Activated CD4-positive, alpha-beta T cell treated with anti-CD3 and anti-CD28 coated beads, Interleukin-2, amount 10 ng/mL, durations not matched to agents 24 days and 14 days (primary cell): ENCODE measurements around the gene ITGA7. TPM values are rescaled to one million over a fixed set of nuclear protein-coding genes. Genes with fewer than 3 reads are reported as not detected.

Experiments used
- DNase-seq: peaks from one replicate; pipeline ENCODE4 v3.0.0; 2022
- H3K27ac Mint-ChIP-seq: one replicate; pipeline ENCODE4 v1.8.0; 2022; ENCODE audit warnings: mild to moderate bottlenecking, mixed read lengths
- H3K27me3 Mint-ChIP-seq: one replicate; pipeline ENCODE4 v1.8.0; 2022; ENCODE audit warnings: mixed read lengths
- H3K36me3 Mint-ChIP-seq: one replicate; pipeline ENCODE4 v1.8.0; 2022; ENCODE audit warnings: low read depth, mild to moderate bottlenecking, mixed read lengths
- H3K4me1 Mint-ChIP-seq: one replicate; pipeline ENCODE4 v1.8.0; 2021; ENCODE audit warnings: mixed read lengths
- H3K4me3 Mint-ChIP-seq: one replicate; pipeline ENCODE4 v1.8.0; 2022; ENCODE audit warnings: mild to moderate bottlenecking, moderate library complexity, mixed read lengths
- H3K9me3 Mint-ChIP-seq: one replicate; pipeline ENCODE4 v1.8.0; 2021; ENCODE audit warnings: mixed read lengths
- intact Hi-C: fragments of 100-400 bp; cut with micrococcal nuclease; formaldehyde crosslinking; loops from one replicate; pipeline ENCODE4 v1.15.1; 2023
- total RNA-seq: library from RNA; stranded (reverse); gene quantifications from 2 replicates; pipeline ENCODE4 v1.2.3, GENCODE V29; 2022

ITGA7 gene
- total RNA-seq, 1 donor from 2014 or later, result 0.65 TPM

- H3K27ac Mint-ChIP-seq, result no peak overlapping the region
- intact Hi-C loops, result no loop called here
- H3K36me3 Mint-ChIP-seq, result peaks cover 8% of the 10 kb centered on the region
- DNase-seq, result no peak
- peaks cover 27% of the 10 kb centered on the region for H3K4me1 Mint-ChIP-seq
- H3K27me3 Mint-ChIP-seq, result no peaks in the 10 kb centered on the region
- no peak overlapping the region for H3K4me3 Mint-ChIP-seq
- H3K9me3 Mint-ChIP-seq, result no peaks in the 10 kb centered on the region
These were observed 11.7 kb upstream of the ITGA7 start for GRCh38 chr12:55719371-55719770.

- H3K36me3 Mint-ChIP-seq, result peaks cover 8% of the 10 kb centered on the region
- H3K9me3 Mint-ChIP-seq, result no peaks in the 10 kb centered on the region
- H3K27ac Mint-ChIP-seq, result peak overlapping the region; percentile 29
- H3K27me3 Mint-ChIP-seq, result no peaks in the 10 kb centered on the region
- no peak for DNase-seq
- H3K4me3 Mint-ChIP-seq, result no peak overlapping the region
- intact Hi-C loops, result no loop called here
- H3K4me1 Mint-ChIP-seq, result peaks cover 27% of the 10 kb centered on the region
These were observed 11.0 kb upstream of the ITGA7 start for GRCh38 chr12:55718624-55719275.

GRCh38 chr12:55718015-55718414, 10.3 kb upstream of the ITGA7 start:
- intact Hi-C loops, result no loop called here
- DNase-seq, result no peak
- H3K27ac Mint-ChIP-seq, result no peak overlapping the region

GRCh38 chr12:55717011-55718007, 9.6 kb upstream of the ITGA7 start:
- intact Hi-C loops, result no loop called here
- H3K36me3 Mint-ChIP-seq, result peaks cover 6% of the 10 kb centered on the region
- H3K27ac Mint-ChIP-seq, result peak overlapping the region; percentile 98
- H3K27me3 Mint-ChIP-seq, result peaks cover 8% of the 10 kb centered on the region
- H3K9me3 Mint-ChIP-seq, result no peaks in the 10 kb centered on the region
- peak overlapping the region; percentile 98 for H3K4me3 Mint-ChIP-seq
- H3K4me1 Mint-ChIP-seq, result peaks cover 27% of the 10 kb centered on the region
- DNase-seq, result no peak

More at GRCh38 chr12:55718015-55718414, 10.3 kb upstream of the ITGA7 start:
- Mint-ChIP-seq H3K4me3 (peak overlapping the region; percentile 98), H3K27me3 (peaks cover 4% of the 10 kb centered on the region), H3K4me1 (peaks cover 27% of the 10 kb centered on the region), H3K9me3 (no peaks in the 10 kb centered on the region), H3K36me3 (peaks cover 6% of the 10 kb centered on the region)

GRCh38 chr12:55716582-55716957, 8.9 kb upstream of the ITGA7 start:
- Mint-ChIP-seq H3K4me3 (peak overlapping the region; percentile 98), H3K27me3 (peaks cover 14% of the 10 kb centered on the region), H3K4me1 (peaks cover 27% of the 10 kb centered on the region), H3K9me3 (no peaks in the 10 kb centered on the region), H3K36me3 (peaks cover 4% of the 10 kb centered on the region), H3K27ac (peak overlapping the region; percentile 98)
- intact Hi-C loops, result loop anchor here (1.0 kb wide), 4 partner anchors 9 to 388 kb away; partner anchors contain the start of genes CD63, ITGA7, PA2G4 and PYM1
- DNase-seq, result no peak

GRCh38 chr12:55715833-55716581, 8.3 kb upstream of the ITGA7 start, which contains the start of gene BLOC1S1:
TSS of gene BLOC1S1 (plus strand) at chr12:55716046. CDS start at chr12:55716052, 6 bp downstream.
- no peaks in the 10 kb centered on the region for H3K9me3 Mint-ChIP-seq
- H3K36me3 Mint-ChIP-seq, result peaks cover 4% of the 10 kb centered on the region
- peak within 1 kb of the TSS; percentile 98 for H3K4me3 Mint-ChIP-seq
- H3K27me3 Mint-ChIP-seq, result peaks cover 15% of the 10 kb centered on the region
- H3K27ac Mint-ChIP-seq, result peak within 1 kb of the TSS; percentile 98
- peak; percentile 98 for DNase-seq
- peaks cover 27% of the 10 kb centered on the region for H3K4me1 Mint-ChIP-seq
- intact Hi-C loops, result loop anchor here (1.0 kb wide), 4 partner anchors 9 to 388 kb away; partner anchors contain the start of genes CD63, ITGA7, PA2G4 and PYM1

GRCh38 chr12:55715169-55715764, 7.6 kb upstream of the ITGA7 start:
- intact Hi-C loops, result no loop called here
- Mint-ChIP-seq H3K4me1 (peaks cover 27% of the 10 kb centered on the region), H3K36me3 (peaks cover 4% of the 10 kb centered on the region), H3K4me3 (peak overlapping the region; percentile 98), H3K27ac (peak overlapping the region; percentile 98), H3K9me3 (no peaks in the 10 kb centered on the region), H3K27me3 (peaks cover 20% of the 10 kb centered on the region)
- no peak for DNase-seq

- H3K4me1 Mint-ChIP-seq, result peaks cover 31% of the 10 kb centered on the region
These were observed 6.0 kb upstream of the ITGA7 start for GRCh38 chr12:55713721-55714120.

GRCh38 chr12:55712700-55713415, 5.2 kb upstream of the ITGA7 start:
- H3K4me3 Mint-ChIP-seq, result no peak overlapping the region
- peaks cover 2% of the 10 kb centered on the region for H3K36me3 Mint-ChIP-seq
- H3K9me3 Mint-ChIP-seq, result no peaks in the 10 kb centered on the region
- peaks cover 41% of the 10 kb centered on the region for H3K27me3 Mint-ChIP-seq
- DNase-seq, result no peak
- intact Hi-C loops, result no loop called here
- no peak overlapping the region for H3K27ac Mint-ChIP-seq
- peaks cover 33% of the 10 kb centered on the region for H3K4me1 Mint-ChIP-seq

More at GRCh38 chr12:55713721-55714120, 6.0 kb upstream of the ITGA7 start:
- Mint-ChIP-seq H3K27ac (no peak overlapping the region), H3K27me3 (peaks cover 34% of the 10 kb centered on the region), H3K4me3 (no peak overlapping the region), H3K9me3 (no peaks in the 10 kb centered on the region), H3K36me3 (peaks cover 2% of the 10 kb centered on the region)
- DNase-seq, result no peak
- intact Hi-C loops, result no loop called here

GRCh38 chr12:55711786-55712553, 4.3 kb upstream of the ITGA7 start:
- peaks cover 45% of the 10 kb centered on the region for H3K27me3 Mint-ChIP-seq
- H3K9me3 Mint-ChIP-seq, result no peaks in the 10 kb centered on the region
- no peak for DNase-seq
- intact Hi-C loops, result no loop called here
- H3K4me3 Mint-ChIP-seq, result no peak overlapping the region
- peaks cover 24% of the 10 kb centered on the region for H3K4me1 Mint-ChIP-seq
- H3K36me3 Mint-ChIP-seq, result peaks cover 2% of the 10 kb centered on the region
- H3K27ac Mint-ChIP-seq, result no peak overlapping the region

- H3K4me1 Mint-ChIP-seq, result peaks cover 13% of the 10 kb centered on the region
- no peak overlapping the region for H3K27ac Mint-ChIP-seq
- DNase-seq, result no peak
- intact Hi-C loops, result no loop called here
- peaks cover 64% of the 10 kb centered on the region for H3K27me3 Mint-ChIP-seq
- no peaks in the 10 kb centered on the region for H3K9me3 Mint-ChIP-seq
- H3K36me3 Mint-ChIP-seq, result no peaks in the 10 kb centered on the region
- H3K4me3 Mint-ChIP-seq, result peak overlapping the region; percentile 81
These were observed 1.1 kb upstream of the ITGA7 start for GRCh38 chr12:55708695-55709233.

- peaks cover 60% of the 10 kb centered on the region for H3K27me3 Mint-ChIP-seq
- no peaks in the 10 kb centered on the region for H3K9me3 Mint-ChIP-seq
- H3K36me3 Mint-ChIP-seq, result no peaks in the 10 kb centered on the region
- intact Hi-C loops, result loop anchor here (1.0 kb wide), 1 partner anchor 9 kb away; the partner anchor contains the start of gene BLOC1S1
- DNase-seq, result no peak
- peaks cover 13% of the 10 kb centered on the region for H3K4me1 Mint-ChIP-seq
- peak overlapping the region; percentile 81 for H3K4me3 Mint-ChIP-seq
- H3K27ac Mint-ChIP-seq, result no peak overlapping the region
These were observed 459 bp downstream of the ITGA7 start for GRCh38 chr12:55707219-55707671.
